ENCODE results near the gene CFAP92.
"Not testable (repeated sequence)": the region's sequence is repeated elsewhere in the genome, so short reads cannot be mapped to it uniquely, and the experiment has no call there.

Gene CFAP92

DNA sequence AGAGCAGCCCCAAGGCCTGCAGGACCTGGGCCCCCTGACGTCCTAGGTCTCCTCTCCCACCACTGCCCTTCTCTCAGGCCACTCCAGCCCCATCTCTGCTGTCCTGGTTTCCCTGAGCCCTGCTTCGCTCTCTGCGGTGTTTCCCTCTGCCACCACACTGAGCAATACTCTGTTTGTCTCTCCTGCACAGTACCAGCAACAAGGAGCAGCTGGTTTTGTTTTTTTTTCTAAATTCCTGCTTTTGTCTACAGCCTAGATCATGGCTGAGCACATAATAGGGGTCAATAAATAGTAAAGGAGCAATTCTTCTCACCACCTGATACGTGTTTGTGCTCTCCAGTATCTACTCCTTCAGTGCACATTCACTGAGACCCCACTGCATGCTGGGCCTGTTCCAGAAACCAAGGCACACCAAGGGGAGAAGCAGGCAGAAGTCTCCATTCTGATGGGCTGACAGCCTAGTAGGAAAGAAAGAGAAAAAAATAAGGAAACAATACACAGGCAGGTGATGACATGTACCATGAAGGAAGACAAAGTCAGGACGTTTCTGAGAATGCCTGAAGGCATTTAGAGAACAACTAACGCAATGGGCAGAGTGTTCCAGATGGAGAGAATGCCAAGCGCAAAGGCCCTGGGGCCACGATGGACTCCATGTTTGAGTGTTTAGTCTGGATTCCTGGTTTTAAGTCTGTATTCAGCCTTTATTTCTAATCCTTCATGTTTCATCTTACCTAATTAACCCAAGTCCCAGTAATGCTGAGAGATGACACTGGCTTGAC, 120.4 kb downstream of the CFAP92 start:
- TF ChIP-seq, protein P1, sequence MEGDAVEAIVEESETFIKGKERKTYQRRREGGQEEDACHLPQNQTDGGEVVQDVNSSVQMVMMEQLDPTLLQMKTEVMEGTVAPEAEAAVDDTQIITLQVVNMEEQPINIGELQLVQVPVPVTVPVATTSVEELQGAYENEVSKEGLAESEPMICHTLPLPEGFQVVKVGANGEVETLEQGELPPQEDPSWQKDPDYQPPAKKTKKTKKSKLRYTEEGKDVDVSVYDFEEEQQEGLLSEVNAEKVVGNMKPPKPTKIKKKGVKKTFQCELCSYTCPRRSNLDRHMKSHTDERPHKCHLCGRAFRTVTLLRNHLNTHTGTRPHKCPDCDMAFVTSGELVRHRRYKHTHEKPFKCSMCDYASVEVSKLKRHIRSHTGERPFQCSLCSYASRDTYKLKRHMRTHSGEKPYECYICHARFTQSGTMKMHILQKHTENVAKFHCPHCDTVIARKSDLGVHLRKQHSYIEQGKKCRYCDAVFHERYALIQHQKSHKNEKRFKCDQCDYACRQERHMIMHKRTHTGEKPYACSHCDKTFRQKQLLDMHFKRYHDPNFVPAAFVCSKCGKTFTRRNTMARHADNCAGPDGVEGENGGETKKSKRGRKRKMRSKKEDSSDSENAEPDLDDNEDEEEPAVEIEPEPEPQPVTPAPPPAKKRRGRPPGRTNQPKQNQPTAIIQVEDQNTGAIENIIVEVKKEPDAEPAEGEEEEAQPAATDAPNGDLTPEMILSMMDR (IDR thresholded peaks at IDR 0.05; ENCODE audit: low read depth, low read length, missing control alignments), result no peak
- in situ Hi-C loops (cut with HindIII; ENCODE audit: low sequenced_read_pairs), result no loop called here
- DNase-seq (ENCODE audit: low read depth), result no peak
- H3K4me3 ChIP-seq (ENCODE audit: low read depth, low read length), result no peak overlapping the region

DNA sequence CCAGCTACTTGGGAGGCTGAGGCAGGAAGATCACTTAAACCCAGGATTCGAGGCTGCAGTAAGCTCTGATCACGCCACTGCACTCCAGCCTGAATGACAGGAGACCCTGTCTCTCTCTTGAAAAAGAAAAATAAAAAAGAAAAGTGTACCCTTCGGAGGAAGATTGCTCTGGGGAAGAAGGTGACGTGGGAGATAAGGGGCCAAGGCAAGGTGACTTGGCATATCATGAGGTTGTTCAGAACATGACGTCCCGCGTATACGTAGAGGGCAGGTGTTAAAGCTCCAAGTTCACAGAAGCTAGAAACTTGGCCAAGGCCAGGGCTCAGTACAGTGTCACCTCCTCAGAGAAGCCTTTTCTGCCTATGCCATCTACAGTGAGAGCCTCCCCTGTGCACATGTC, 121.1 kb downstream of the CFAP92 start:
- no peak overlapping the region for H3K4me3 ChIP-seq (ENCODE audit: low read depth, low read length)
- TF ChIP-seq, protein P1 (IDR thresholded peaks at IDR 0.05; ENCODE audit: low read depth, low read length, missing control alignments), result no peak
- in situ Hi-C loops (cut with HindIII; ENCODE audit: low sequenced_read_pairs), result no loop called here
- no peak for DNase-seq (ENCODE audit: low read depth)

DNA sequence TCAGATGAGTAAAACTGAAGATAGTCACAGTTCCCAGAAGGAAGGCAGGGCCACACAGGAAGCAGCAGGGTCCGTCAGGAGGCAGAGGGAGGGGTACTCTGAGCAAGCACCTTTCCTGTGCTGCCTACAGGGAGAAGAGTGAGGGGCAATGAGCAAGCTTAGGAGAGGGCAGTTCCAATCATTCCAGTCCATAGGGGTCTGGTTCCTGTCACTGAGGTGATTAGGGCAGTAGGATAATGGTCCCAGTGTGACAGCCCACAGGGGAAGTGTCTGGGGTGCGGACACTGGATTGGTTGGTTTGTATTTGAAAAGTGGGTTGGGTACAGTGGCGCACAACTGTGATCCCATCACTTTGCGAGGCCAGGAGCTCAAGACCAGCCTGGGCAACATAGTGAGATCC, 121.6 kb downstream of the CFAP92 start:
- TF ChIP-seq, protein P1 (IDR thresholded peaks at IDR 0.05; ENCODE audit: low read depth, low read length, missing control alignments), result no peak
- no peak for DNase-seq (ENCODE audit: low read depth)
- in situ Hi-C loops (cut with HindIII; ENCODE audit: low sequenced_read_pairs), result no loop called here
- H3K4me3 ChIP-seq (ENCODE audit: low read depth, low read length), result no peak overlapping the region

DNA sequence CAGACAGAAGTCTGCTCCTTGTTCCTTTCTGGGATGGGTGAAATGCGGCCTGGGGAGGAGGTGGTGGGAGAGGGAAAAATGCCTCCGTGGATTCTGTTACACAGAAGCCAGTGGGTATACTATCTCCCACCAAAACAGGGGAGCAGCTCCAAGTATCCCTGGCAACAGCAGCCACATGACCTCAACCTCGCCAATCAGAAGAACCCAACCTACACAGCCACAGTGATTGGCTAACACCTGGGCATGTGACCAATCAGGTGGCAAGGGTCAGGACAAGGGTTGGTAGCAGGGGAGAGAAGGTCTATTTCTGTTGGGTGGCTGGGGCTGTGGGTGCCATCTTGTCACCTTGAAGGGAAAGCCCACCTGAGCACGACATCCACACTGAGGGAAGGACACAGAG, 123.5 kb downstream of the CFAP92 start:
- no peak overlapping the region for H3K4me3 ChIP-seq (ENCODE audit: low read depth, low read length)
- TF ChIP-seq, protein P1 (IDR thresholded peaks at IDR 0.05; ENCODE audit: low read depth, low read length, missing control alignments), result no peak
- in situ Hi-C loops (cut with HindIII; ENCODE audit: low sequenced_read_pairs), result no loop called here
- no peak for DNase-seq (ENCODE audit: low read depth)

DNA sequence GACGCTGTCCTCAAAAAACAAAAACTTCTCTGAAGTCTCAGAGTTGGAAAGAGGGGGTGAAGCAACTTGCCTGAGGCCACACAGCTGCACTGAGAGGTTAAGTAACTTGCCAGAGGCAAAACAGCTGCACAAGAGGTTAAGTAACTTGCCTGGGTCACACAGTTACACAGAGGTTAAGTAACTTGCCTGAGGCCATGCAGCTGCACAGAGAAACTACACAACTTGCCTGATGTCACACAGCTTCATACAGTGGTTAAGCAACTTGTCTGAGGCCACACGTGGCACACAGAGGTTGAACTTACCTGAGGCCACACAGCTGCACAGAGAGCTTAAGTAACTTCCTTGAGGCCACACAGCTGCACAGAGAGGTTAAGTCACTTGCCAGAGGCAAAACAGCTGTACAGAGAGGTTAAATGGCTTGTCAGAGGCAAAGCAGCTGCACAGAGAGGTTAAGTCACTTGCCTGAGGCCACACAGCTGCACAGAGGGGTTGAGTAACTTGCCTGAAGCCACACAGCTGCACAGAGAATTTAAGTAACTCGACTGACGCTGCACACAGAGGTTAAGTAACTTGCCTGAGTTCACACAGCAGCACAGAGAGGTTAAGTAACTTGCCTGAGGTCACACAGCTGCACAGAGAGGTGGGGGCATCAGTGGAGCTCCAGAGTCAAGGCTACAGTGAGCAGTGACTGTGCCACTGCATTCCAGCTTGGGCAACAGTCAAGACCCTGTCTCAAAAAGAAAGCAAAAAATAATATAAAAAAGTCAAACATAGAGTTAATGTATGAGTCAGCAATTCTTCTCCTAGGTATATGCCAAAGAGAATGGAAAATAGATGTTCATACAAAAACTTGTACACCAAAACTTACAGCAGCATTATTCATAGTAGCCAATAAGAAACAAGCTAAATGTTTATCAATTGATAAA, 126.4 kb downstream of the CFAP92 start:
- TF ChIP-seq, protein P1 (IDR thresholded peaks at IDR 0.05; ENCODE audit: low read depth, low read length, missing control alignments), result no peak
- in situ Hi-C loops (cut with HindIII; ENCODE audit: low sequenced_read_pairs), result no loop called here
- no peak overlapping the region for H3K4me3 ChIP-seq (ENCODE audit: low read depth, low read length)
- DNase-seq (ENCODE audit: low read depth), result no peak

DNA sequence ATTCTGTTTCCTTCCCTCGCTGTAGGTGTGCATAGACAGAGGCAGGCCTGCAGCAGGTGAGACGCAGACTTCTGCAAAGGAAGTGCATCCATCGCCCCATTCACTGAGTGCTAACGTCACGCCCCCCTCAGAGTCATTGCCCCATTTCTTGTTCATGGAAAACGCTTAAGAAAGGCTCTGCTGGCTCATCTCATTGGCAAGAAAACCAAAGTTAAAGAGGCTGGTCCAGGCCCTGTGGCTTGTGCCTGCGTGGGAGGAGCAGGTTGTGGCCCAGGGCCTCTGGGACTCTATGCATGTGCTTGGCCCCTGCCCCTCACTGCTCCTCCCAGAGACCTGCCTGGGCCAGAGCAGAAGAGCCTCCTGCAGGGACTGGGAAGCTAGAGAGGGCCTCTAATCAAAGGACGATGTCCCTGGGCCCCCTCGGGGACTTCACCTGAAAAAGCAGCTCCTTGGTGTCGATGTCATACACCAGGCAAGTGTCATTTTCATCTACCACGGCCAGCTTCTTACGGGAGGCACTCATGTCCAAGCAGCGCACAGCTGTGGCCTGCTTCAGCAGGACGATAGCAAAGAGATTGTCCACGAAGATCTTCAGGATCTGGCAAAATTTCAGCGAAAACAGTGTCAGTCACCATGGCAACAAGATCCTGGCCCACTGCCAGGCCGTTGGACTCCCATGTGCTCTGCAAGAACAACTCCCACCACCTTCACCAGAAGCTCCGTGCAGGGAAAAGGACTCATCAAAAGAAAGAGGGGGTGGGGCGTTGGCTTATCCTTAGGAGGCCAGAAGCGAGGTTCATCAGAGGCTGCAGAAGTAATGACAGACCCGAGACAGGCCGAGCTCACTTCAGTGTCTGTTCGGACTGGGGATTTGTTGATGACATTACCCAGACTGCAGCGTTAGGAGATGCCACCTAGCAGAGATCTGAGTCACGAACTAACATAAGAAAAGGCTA, 128.7 kb downstream of the CFAP92 start:
- H3K4me3 ChIP-seq (ENCODE audit: low read depth, low read length); DNase-seq (ENCODE audit: low read depth); in situ Hi-C loops (cut with HindIII; ENCODE audit: low sequenced_read_pairs): not testable (repeated sequence)
